Measurements from ENCODE around the gene LZTR1.

Gene LZTR1

GRCh38 chr22:20974336-20974955, 7.7 kb upstream of the LZTR1 start:
- no peak overlapping the region for H3K4me3 ChIP-seq (ENCODE audit: low read length)
- no peak overlapping the region for H3K27ac ChIP-seq (ENCODE audit: low read length)
- H3K4me2 ChIP-seq (ENCODE audit: low read length), result no peak overlapping the region
- H3K4me1 ChIP-seq (ENCODE audit: low read length), result 0 out of 2 replicates have a peak, but pooled peaks cover 4% of the 10 kb centered on the region
- TF ChIP-seq CTCF (IDR thresholded peaks at IDR 0.05; ENCODE audit: low read depth, low read length), result no peak
- no peak for TF ChIP-seq EZH2phosphoT487 (IDR thresholded peaks at IDR 0.05; ENCODE audit: low read depth)
- H3K27me3 ChIP-seq (ENCODE audit: low read depth, low read length), result no peaks in the 10 kb centered on the region
- H3K9me3 ChIP-seq (ENCODE audit: insufficient read depth, low read length), result no peaks in the 10 kb centered on the region
- H3K9ac ChIP-seq (ENCODE audit: low read length), result no peak overlapping the region
- no peaks in the 10 kb centered on the region for H3K79me2 ChIP-seq (ENCODE audit: low read length)
- no peaks in the 10 kb centered on the region for H4K20me1 ChIP-seq (ENCODE audit: insufficient read depth, low read length)
- no peak overlapping the region for H2AFZ ChIP-seq (ENCODE audit: low read depth, low read length)
- no peaks in the 10 kb centered on the region for H3K36me3 ChIP-seq (replicated peaks; ENCODE audit: low read depth, low read length)

- no peaks in the 10 kb centered on the region for H4K20me1 ChIP-seq (ENCODE audit: insufficient read depth, low read length)
- H3K4me1 ChIP-seq (ENCODE audit: low read length), result peaks cover 5% of the 10 kb centered on the region
- H3K9me3 ChIP-seq (ENCODE audit: insufficient read depth, low read length), result no peaks in the 10 kb centered on the region
- H3K9ac ChIP-seq (ENCODE audit: low read length), result no peak overlapping the region
- no peak overlapping the region for H3K4me3 ChIP-seq (ENCODE audit: low read length)
- H3K27me3 ChIP-seq (ENCODE audit: low read depth, low read length), result no peaks in the 10 kb centered on the region
- H2AFZ ChIP-seq (ENCODE audit: low read depth, low read length), result no peak overlapping the region
- TF ChIP-seq EZH2phosphoT487 (IDR thresholded peaks at IDR 0.05; ENCODE audit: low read depth), result no peak
- TF ChIP-seq CTCF (IDR thresholded peaks at IDR 0.05; ENCODE audit: low read depth, low read length), result no peak
- no peak overlapping the region for H3K4me2 ChIP-seq (ENCODE audit: low read length)
- no peaks in the 10 kb centered on the region for H3K79me2 ChIP-seq (ENCODE audit: low read length)
- H3K36me3 ChIP-seq (replicated peaks; ENCODE audit: low read depth, low read length), result no peaks in the 10 kb centered on the region
- H3K27ac ChIP-seq (ENCODE audit: low read length), result no peak overlapping the region
Observed at GRCh38 chr22:20975541-20976290, 6.4 kb upstream of the LZTR1 start.

GRCh38 chr22:20976291-20976877, 5.7 kb upstream of the LZTR1 start:
- no peak for TF ChIP-seq CTCF (IDR thresholded peaks at IDR 0.05; ENCODE audit: low read depth, low read length)
- TF ChIP-seq EZH2phosphoT487 (IDR thresholded peaks at IDR 0.05; ENCODE audit: low read depth), result no peak
- Histone ChIP-seq H4K20me1 (ENCODE audit: insufficient read depth, low read length) (no peaks in the 10 kb centered on the region), H3K27ac (ENCODE audit: low read length) (no peak overlapping the region), H3K9ac (ENCODE audit: low read length) (no peak overlapping the region), H3K27me3 (ENCODE audit: low read depth, low read length) (no peaks in the 10 kb centered on the region), H3K79me2 (ENCODE audit: low read length) (peaks cover 3% of the 10 kb centered on the region), H3K4me3 (ENCODE audit: low read length) (no peak overlapping the region), H2AFZ (ENCODE audit: low read depth, low read length) (no peak overlapping the region), H3K9me3 (ENCODE audit: insufficient read depth, low read length) (no peaks in the 10 kb centered on the region), H3K4me1 (ENCODE audit: low read length) (peaks cover 12% of the 10 kb centered on the region), H3K4me2 (ENCODE audit: low read length) (no peak overlapping the region), H3K36me3 (replicated peaks; ENCODE audit: low read depth, low read length) (no peaks in the 10 kb centered on the region)

- Histone ChIP-seq H3K4me1 (ENCODE audit: low read length) (peaks cover 12% of the 10 kb centered on the region), H3K4me2 (ENCODE audit: low read length) (no peak overlapping the region), H4K20me1 (ENCODE audit: insufficient read depth, low read length) (no peaks in the 10 kb centered on the region), H3K9me3 (ENCODE audit: insufficient read depth, low read length) (no peaks in the 10 kb centered on the region), H3K4me3 (ENCODE audit: low read length) (no peak overlapping the region), H3K9ac (ENCODE audit: low read length) (no peak overlapping the region), H3K36me3 (replicated peaks; ENCODE audit: low read depth, low read length) (no peaks in the 10 kb centered on the region), H3K27me3 (ENCODE audit: low read depth, low read length) (no peaks in the 10 kb centered on the region), H3K27ac (ENCODE audit: low read length) (no peak overlapping the region), H3K79me2 (ENCODE audit: low read length) (peaks cover 6% of the 10 kb centered on the region), H2AFZ (ENCODE audit: low read depth, low read length) (no peak overlapping the region)
- TF ChIP-seq CTCF (IDR thresholded peaks at IDR 0.05; ENCODE audit: low read depth, low read length) (no peak), EZH2phosphoT487 (IDR thresholded peaks at IDR 0.05; ENCODE audit: low read depth) (no peak)
Observed at GRCh38 chr22:20977019-20977418, 5.1 kb upstream of the LZTR1 start.
